A673 (cell line): Measurements from ENCODE around the gene KREMEN1.

Source experiments
- CTCF ChIP-seq: fragments of 300-800, 200-600 bp; sonication (generic); conservative IDR thresholded peaks from 2 replicates; pipeline ENCODE4 v1.5.1; 2017; ENCODE audit warnings: low read depth, mild to moderate bottlenecking, antibody characterized with exemption, low read length, moderate library complexity, mixed read lengths
- EZH2 ChIP-seq: fragments of 200-600 bp; sonication (generic); IDR thresholded peaks from 2 replicates; pipeline ENCODE4 v1.6.1; 2017; ENCODE audit warnings: borderline replicate concordance, low read depth, mild to moderate bottlenecking, mixed read lengths, antibody characterized with exemption, low read length; ENCODE audit not compliant: poor library complexity, severe bottlenecking

GRCh38 chr22:29092243-29092642, 19.4 kb downstream of the KREMEN1 start:
- TF ChIP-seq CTCF (no peak), EZH2 (no peak)
